Natural killer cell (primary cell): ENCODE results near the gene PATJ. TPM values are rescaled to one million over a fixed set of nuclear protein-coding genes. Genes with fewer than 3 reads are reported as not detected.

Experiments used
- ATAC-seq, 3 donors: fragments of 150-1000 bp in 2 of 3; fragments of 200-7000 bp in 1 of 3; cut with Tn5 transposase; 1 replicate in 1 of 3; 2 replicates in 2 of 3; pipeline ENCODE4 v1.10.0; 2021; ENCODE audit warnings: mild to moderate bottlenecking in 2 of 3, moderate library complexity in 2 of 3
- DNase-seq, 2 donors: peaks; one replicate each; pipeline versions ENCODE4 v3.0.0 to v3.0.0-alpha.2; 2013 to 2021; ENCODE audit warnings: mixed read lengths in 1 of 2
- H3K27ac ChIP-seq: one replicate; pipeline ENCODE4 v1.5.1; 2013; ENCODE audit warnings: mild to moderate bottlenecking, low read length
- H3K27me3 ChIP-seq: one replicate; pipeline ENCODE4 v1.6.1; 2013; ENCODE audit warnings: low read length; ENCODE audit not compliant: control insufficient read depth, insufficient read depth
- H3K36me3 ChIP-seq: one replicate; pipeline ENCODE4 v1.6.1; 2013; ENCODE audit warnings: low read length; ENCODE audit not compliant: control insufficient read depth, insufficient read depth
- H3K4me1 ChIP-seq: one replicate; pipeline ENCODE4 v1.6.1; 2013; ENCODE audit warnings: low read length; ENCODE audit not compliant: control insufficient read depth, insufficient read depth
- H3K4me3 ChIP-seq: one replicate; pipeline ENCODE4 v1.5.1; 2013; ENCODE audit warnings: low read length
- H3K9me3 ChIP-seq: one replicate; pipeline ENCODE4 v1.6.1; 2013; ENCODE audit warnings: low read length; ENCODE audit not compliant: control insufficient read depth, insufficient read depth
- H3K27ac Mint-ChIP-seq, 2 donors: one replicate each; pipeline ENCODE4 v1.8.0; 2022; ENCODE audit warnings: mild to moderate bottlenecking in 2 of 2, mixed read lengths in 2 of 2, moderate library complexity in 1 of 2
- H3K27me3 Mint-ChIP-seq, 2 donors: one replicate each; pipeline ENCODE4 v1.8.0; 2022; ENCODE audit warnings: low read depth in 2 of 2, mixed read lengths in 2 of 2
- H3K36me3 Mint-ChIP-seq: one replicate; pipeline ENCODE4 v1.8.0; 2022; ENCODE audit warnings: mixed read lengths
- H3K4me1 Mint-ChIP-seq, 2 donors: one replicate each; pipeline ENCODE4 v1.8.0; 2022; ENCODE audit warnings: mixed read lengths in 2 of 2
- H3K4me3 Mint-ChIP-seq: one replicate; pipeline ENCODE4 v1.8.0; 2022; ENCODE audit warnings: mild to moderate bottlenecking, moderate library complexity, mixed read lengths
- H3K9me3 Mint-ChIP-seq, 2 donors: one replicate each; pipeline ENCODE4 v1.8.0; 2022; ENCODE audit warnings: mixed read lengths in 2 of 2
- WGBS: methylation state at CpG from one replicate; pipeline ENCODE4 v1.1.7; 2013; ENCODE audit warnings: missing lambda C conversion rate; ENCODE audit not compliant: insufficient coverage; 5-methylcytosine and 5-hydroxymethylcytosine counted together
- intact Hi-C: fragments of 100-400 bp; cut with micrococcal nuclease; formaldehyde crosslinking; loops from one replicate; pipeline ENCODE4 v1.14.2; 2022
- total RNA-seq, 4 donors: library from RNA; stranded (reverse); fragments of 120-200 nt in 1 of 4; gene quantifications; one replicate each; pipeline versions ENCODE4 v1.2.3 to v1.2.4, GENCODE V29; 2013 to 2022
- TF ChIP-seq, protein P1 (sequence below): fragments of 200-600 bp; IDR thresholded peaks from one replicate; pipeline ENCODE4 v1.8.0; 2022; ENCODE audit warnings: antibody characterized with exemption

The PATJ gene
- total RNA-seq, 3 donors from 2014 or later (not counting 1 experiment from before 2014, with no cell fraction given): 15.0 to 18.5 (median 16.7) TPM

DNA sequence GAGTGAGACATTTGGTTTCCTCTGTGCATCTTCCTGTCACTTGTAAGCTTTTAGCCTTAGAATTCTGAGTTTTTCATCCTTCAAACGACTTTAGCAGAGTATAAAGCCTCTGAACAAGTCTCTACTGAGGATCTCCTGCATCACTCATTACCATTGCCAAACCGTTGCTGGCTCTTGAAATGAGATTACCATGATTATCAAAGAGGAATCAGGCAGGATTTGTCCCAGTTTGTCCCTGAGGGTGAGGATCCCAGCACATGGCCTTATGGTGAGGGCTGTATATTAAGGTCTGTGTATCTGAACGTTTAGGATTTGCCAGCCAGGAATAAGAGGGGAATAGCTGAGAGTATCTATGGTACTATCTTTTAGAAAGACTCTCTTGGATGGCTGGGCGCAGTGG, 282.9 kb downstream of the PATJ start:
- H3K4me1 ChIP-seq: no peaks in the 10 kb centered on the region
- Mint-ChIP-seq H3K36me3 (no peaks in the 10 kb centered on the region), H3K27ac (no peak overlapping the region), H3K4me3 (no peak overlapping the region), H3K4me1 (no peaks in the 10 kb centered on the region), H3K27me3 (no peaks in the 10 kb centered on the region), H3K9me3 (no peaks in the 10 kb centered on the region)
- TF ChIP-seq, protein P1, sequence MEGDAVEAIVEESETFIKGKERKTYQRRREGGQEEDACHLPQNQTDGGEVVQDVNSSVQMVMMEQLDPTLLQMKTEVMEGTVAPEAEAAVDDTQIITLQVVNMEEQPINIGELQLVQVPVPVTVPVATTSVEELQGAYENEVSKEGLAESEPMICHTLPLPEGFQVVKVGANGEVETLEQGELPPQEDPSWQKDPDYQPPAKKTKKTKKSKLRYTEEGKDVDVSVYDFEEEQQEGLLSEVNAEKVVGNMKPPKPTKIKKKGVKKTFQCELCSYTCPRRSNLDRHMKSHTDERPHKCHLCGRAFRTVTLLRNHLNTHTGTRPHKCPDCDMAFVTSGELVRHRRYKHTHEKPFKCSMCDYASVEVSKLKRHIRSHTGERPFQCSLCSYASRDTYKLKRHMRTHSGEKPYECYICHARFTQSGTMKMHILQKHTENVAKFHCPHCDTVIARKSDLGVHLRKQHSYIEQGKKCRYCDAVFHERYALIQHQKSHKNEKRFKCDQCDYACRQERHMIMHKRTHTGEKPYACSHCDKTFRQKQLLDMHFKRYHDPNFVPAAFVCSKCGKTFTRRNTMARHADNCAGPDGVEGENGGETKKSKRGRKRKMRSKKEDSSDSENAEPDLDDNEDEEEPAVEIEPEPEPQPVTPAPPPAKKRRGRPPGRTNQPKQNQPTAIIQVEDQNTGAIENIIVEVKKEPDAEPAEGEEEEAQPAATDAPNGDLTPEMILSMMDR: no peak
- H3K36me3 ChIP-seq: no peaks in the 10 kb centered on the region
- intact Hi-C loops: no loop called here
- 81% methylated on average over 4 of the region's 4 CpGs for WGBS
- no peak overlapping the region for H3K4me3 ChIP-seq
- no peaks in the 10 kb centered on the region for H3K27me3 ChIP-seq
- no peak overlapping the region for H3K27ac ChIP-seq
- H3K9me3 ChIP-seq: no peaks in the 10 kb centered on the region
- DNase-seq (no peak), ATAC-seq (no peak)

DNA sequence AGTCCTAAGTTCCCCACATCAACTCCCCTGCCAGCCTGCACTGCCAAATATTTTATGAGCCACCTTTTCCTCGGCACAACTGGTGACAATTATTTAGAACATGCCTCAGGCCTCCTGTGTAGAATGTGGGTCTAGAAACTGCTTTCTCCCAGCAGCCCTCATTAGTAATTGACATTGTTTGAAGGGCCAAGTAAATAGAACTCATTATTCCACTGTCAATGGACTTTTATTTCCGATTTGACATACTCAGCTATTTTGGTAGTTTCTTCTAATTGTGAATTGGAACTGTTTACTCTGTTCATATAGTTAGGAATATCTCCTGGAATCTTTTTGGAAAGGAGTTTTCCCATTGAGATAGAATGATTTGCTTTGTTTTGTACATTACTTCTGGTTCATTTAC, 283.6 kb downstream of the PATJ start:
- H3K9me3 Mint-ChIP-seq: no peaks in the 10 kb centered on the region
- no peak overlapping the region for H3K27ac Mint-ChIP-seq

DNA sequence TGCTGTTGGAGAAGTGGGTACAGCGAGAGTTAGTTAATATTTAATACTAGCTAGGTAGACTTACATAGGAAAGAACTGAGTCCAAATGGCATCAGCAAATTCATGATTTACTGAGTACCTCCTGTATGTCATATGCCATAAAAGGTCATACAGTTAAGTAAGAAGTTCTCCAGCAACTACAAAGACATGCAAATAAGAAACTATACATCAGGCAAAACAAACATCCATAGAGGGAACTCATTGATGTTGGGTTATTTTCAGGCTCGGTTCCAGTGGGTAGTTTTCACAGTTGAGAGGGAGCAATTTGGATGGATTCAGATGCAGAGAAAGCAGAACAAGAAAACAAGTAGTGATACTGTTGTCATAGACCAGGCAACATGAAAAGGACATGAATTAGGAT, 287.4 kb downstream of the PATJ start:
- DNase-seq (no peak), ATAC-seq (no peak)
- H3K4me1 ChIP-seq: no peaks in the 10 kb centered on the region
- H3K9me3 ChIP-seq: no peaks in the 10 kb centered on the region
- no peak overlapping the region for H3K4me3 ChIP-seq
- H3K36me3 Mint-ChIP-seq: no peaks in the 10 kb centered on the region
- intact Hi-C loops: no loop called here
- H3K27ac ChIP-seq: no peak overlapping the region
- H3K9me3 Mint-ChIP-seq: no peaks in the 10 kb centered on the region
- no peaks in the 10 kb centered on the region for H3K36me3 ChIP-seq
- H3K4me1 Mint-ChIP-seq: no peaks in the 10 kb centered on the region
- no peaks in the 10 kb centered on the region for H3K27me3 ChIP-seq
- no peak overlapping the region for H3K4me3 Mint-ChIP-seq
- no peaks in the 10 kb centered on the region for H3K27me3 Mint-ChIP-seq
- H3K27ac Mint-ChIP-seq: no peak overlapping the region
- TF ChIP-seq, protein P1: no peak
- 92% methylated on average over 2 of the region's 2 CpGs for WGBS

More for the DNA sequence above, 283.6 kb downstream of the PATJ start:
- no peaks in the 10 kb centered on the region for H3K4me1 ChIP-seq
- H3K36me3 Mint-ChIP-seq: no peaks in the 10 kb centered on the region
- intact Hi-C loops: no loop called here
- H3K4me1 Mint-ChIP-seq: no peaks in the 10 kb centered on the region
- TF ChIP-seq, protein P1: no peak
- H3K36me3 ChIP-seq: no peaks in the 10 kb centered on the region
- no peaks in the 10 kb centered on the region for H3K27me3 ChIP-seq
- ATAC-seq (no peak), DNase-seq (no peak)
- no peak overlapping the region for H3K27ac ChIP-seq
- no peak overlapping the region for H3K4me3 ChIP-seq
- no CpG with 5 or more reads among the region's 2 CpGs for WGBS
- H3K4me3 Mint-ChIP-seq: no peak overlapping the region
- H3K9me3 ChIP-seq: no peaks in the 10 kb centered on the region
- no peaks in the 10 kb centered on the region for H3K27me3 Mint-ChIP-seq

DNA sequence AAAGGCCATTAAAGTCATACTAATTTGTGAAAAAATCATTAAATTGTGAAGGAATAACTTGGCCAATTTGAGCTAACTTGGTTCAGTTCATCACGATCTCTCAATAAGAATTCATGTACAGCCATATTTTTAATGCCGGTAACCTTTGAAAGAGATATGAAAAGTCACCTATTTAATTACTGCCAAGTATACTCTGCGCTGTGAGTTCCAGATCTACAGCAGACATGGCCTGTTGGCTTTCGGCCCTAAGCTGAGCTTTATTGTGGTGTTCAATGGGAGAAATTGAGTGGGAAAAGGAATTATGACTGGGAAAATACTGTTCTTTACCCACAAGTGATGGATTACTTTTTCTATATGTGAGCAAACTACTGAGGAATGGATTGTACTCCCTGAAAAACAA, 292.5 kb downstream of the PATJ start:
- TF ChIP-seq, protein P1: no peak
- Histone ChIP-seq H3K36me3 (no peaks in the 10 kb centered on the region), H3K4me3 (no peak overlapping the region), H3K4me1 (no peaks in the 10 kb centered on the region), H3K27me3 (no peaks in the 10 kb centered on the region), H3K27ac (no peak overlapping the region), H3K9me3 (no peaks in the 10 kb centered on the region)
- WGBS: 95% methylated on average over 4 of the region's 4 CpGs
- Mint-ChIP-seq H3K4me3 (no peak overlapping the region), H3K9me3 (no peaks in the 10 kb centered on the region), H3K27ac (no peak overlapping the region), H3K27me3 (no peaks in the 10 kb centered on the region), H3K36me3 (no peaks in the 10 kb centered on the region), H3K4me1 (no peaks in the 10 kb centered on the region)
- DNase-seq (no peak), ATAC-seq (no peak)
- intact Hi-C loops: no loop called here
